Cerebellar cortex (tissue), 1 donor: Measurements from ENCODE around the gene XRCC1.
"Not testable (repeated sequence)": the region's sequence is repeated elsewhere in the genome, so short reads cannot be mapped to it uniquely, and the experiment has no call there.

Experiments used
- DNase-seq: peaks from one replicate; pipeline ENCODE4 v3.0.0-alpha.2; 2015; ENCODE audit warnings: low spot score

Gene XRCC1

GRCh38 chr19:43599635-43600295 lies 24.4 kb upstream of the XRCC1 start:
- DNase-seq = peak; percentile 79

- DNase-seq = no peak
Measured at GRCh38 chr19:43598445-43599240, 23.3 kb upstream of the XRCC1 start.

- DNase-seq = no peak
Measured at GRCh38 chr19:43597876-43598275, 22.5 kb upstream of the XRCC1 start.

GRCh38 chr19:43596842-43597461 lies 21.6 kb upstream of the XRCC1 start:
- DNase-seq = peak; percentile 24

- DNase-seq = peak; percentile 99
Measured at GRCh38 chr19:43595999-43596841, 20.9 kb upstream of the XRCC1 start, which contains the start of the genes IRGQ and ZNF576. Gene IRGQ (minus strand): TSS chr19:43596134. CDS start chr19:43595338, 796 bp downstream. Gene ZNF576 (plus strand): TSS chr19:43596595. CDS start chr19:43597109, 514 bp downstream.

- no peak for DNase-seq
Measured at GRCh38 chr19:43595605-43595998, 20.3 kb upstream of the XRCC1 start.

GRCh38 chr19:43594710-43595604 lies 19.6 kb upstream of the XRCC1 start:
- peak; percentile 61 for DNase-seq

- DNase-seq = no peak
Measured at GRCh38 chr19:43594081-43594697, 18.9 kb upstream of the XRCC1 start.

- no peak for DNase-seq
Measured at GRCh38 chr19:43592800-43593350, 17.5 kb upstream of the XRCC1 start.

- DNase-seq = no peak
Measured at GRCh38 chr19:43591904-43592772, 16.8 kb upstream of the XRCC1 start.

- DNase-seq = no peak
Measured at GRCh38 chr19:43589678-43590077, 14.4 kb upstream of the XRCC1 start.

GRCh38 chr19:43589277-43589676 lies 13.9 kb upstream of the XRCC1 start:
- no peak for DNase-seq

- DNase-seq = not testable (repeated sequence)
Measured at GRCh38 chr19:43587029-43587428, 11.7 kb upstream of the XRCC1 start.

GRCh38 chr19:43586346-43586745 lies 11.0 kb upstream of the XRCC1 start:
- DNase-seq = no peak

GRCh38 chr19:43584484-43584883 lies 9.2 kb upstream of the XRCC1 start:
- no peak for DNase-seq

- DNase-seq = no peak
Measured at GRCh38 chr19:43582495-43582894, 7.2 kb upstream of the XRCC1 start.

- no peak for DNase-seq
Measured at GRCh38 chr19:43581467-43581866, 6.1 kb upstream of the XRCC1 start.

- DNase-seq = no peak
Measured at GRCh38 chr19:43578787-43579186, 3.5 kb upstream of the XRCC1 start.
